T-helper 22 cell (primary cell): ENCODE data around the gene CENPT.
A peak's percentile ranks its signal among the peaks of the same experiment; 100 is the strongest.
"Not testable (repeated sequence)": the region's sequence is repeated elsewhere in the genome, so short reads cannot be mapped to it uniquely, and the experiment has no call there.

Experiments
- DNase-seq: peaks from one replicate; pipeline ENCODE4 v3.0.0-alpha.2; 2020; ENCODE audit warnings: low read depth

Gene CENPT

DNA sequence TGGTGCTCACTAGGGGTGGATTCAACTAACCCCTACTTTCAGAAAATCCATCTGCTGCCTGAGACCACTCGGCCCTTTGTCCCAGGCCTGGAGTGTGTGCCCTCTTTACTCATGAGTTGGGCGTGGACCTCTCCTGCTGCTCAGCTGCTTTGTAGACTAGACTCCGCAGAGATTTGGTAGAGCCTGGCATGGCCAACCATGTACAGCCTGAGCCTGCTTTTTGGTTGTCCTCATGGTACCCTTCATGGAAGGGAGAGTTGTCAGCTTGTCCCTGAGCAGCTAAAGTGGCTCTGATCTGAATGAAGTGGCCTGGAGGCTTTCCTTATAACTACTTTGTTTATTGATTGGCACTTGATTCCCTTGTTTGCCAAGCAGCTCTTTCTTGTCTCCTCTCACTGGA, 26.9 kb upstream of the CENPT start:
- no peak for DNase-seq

DNA sequence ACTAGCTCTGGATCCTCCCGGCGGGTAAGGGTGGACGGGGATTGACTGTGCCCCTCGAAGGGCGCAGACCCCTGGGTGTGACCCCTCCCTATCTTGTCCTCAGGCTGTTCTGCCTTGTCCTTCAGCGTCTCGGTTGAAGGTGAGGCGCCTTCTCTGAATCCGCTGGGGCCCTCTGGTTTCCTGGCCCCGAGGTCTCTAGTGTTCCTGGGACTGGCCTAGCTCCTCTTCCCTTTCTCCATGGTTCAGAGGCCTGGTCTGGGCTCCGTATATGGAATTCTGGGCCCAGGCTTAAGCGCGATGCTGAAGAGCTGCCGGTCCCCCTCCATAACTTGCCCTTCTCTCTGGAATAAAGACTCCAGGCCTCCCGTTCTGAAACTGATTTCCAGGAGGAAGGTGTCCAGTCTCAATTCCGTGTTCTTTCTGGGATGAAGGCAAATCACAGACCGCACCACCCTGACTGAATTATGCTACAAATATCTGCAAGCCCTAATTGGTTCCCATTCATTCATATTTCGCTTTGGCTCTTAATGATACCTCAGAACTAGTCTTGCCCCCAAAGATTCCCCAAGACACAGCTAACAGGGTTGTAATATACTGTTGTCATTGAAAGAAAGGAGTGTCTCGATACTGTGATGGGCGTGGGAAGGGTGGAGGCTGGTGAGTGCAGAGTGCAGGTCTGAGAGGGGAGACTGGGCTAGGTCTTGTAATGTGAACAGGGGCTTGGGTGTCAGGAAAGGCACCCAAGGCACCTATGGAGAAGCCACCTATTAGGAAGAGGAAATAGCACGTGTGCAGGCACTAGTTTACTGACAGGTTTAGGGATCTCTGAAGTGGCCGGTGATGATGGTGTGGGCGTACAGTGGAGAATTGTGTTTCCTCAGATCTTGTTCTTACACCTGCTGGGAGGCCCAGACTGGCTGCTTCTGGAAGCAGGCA, 26.2 kb upstream of the CENPT start:
- DNase-seq: no peak

DNA sequence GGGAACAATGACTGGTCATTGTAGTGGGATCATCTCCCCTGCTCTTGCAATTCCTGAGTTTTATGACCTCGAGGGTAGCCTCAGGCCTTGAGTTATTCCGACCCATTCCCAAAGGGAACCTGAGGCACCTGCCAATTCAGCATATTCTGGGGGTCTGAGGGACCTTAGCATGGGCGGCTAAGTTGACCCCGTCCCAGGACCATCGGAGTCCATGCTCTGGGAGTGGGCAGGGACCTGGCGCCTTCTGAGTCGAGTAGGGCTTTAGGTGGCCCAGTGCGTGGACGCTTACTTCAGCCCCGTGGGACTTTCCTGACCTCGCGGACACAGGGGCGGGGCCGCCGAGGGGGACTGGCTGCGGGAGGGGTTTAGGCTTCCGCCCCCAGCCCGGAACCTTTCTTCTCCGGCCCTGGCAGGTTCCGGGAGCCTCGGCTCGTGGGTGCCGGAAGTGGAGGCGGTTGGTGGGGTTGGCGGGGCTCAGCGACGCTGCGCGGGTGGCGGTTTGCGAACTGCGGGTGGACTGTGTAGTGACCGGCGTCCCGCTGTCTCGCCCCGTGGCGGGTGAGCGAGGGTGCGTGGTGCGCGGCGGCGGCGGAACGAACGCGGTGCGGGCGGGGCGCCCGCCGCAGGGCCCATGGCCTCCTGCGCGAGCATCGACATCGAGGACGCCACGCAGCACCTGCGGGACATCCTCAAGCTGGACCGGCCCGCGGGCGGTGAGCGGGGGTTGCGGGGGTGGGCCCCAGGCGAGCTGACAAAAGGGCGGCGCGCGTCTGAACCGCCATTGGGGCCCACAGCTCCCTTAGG, 25.3 kb upstream of the CENPT start, which contains the start of gene EDC4:
EDC4 (plus strand) TSS at position 422 of the 804 bp plus-strand sequence; CDS start at position 632, 210 bp downstream.
- peak; percentile 74 for DNase-seq

DNA sequence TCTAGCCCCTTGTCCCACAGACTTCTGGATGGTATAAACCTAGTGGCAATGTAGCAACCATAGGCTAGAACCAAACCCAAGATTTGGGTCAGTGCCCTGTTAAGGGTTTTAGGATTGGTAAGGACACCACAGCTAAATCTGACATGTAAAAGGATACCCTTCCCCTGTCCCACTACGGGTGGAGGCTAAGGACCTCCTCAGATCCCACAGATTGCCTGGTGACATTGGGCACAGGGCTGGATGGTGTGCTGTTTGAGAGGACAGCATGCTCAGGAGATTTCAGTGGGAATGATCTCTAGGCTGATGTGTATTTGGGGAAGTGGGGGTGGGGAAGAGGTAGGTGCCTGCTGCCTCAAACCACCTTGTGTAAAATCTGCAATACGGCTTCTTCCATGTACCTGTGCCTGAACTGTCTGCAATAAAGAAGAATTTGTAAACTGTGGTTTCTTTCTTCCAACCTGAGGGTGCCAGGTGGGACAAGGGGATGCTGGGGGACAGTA, 24.7 kb upstream of the CENPT start:
- DNase-seq: no peak

DNA sequence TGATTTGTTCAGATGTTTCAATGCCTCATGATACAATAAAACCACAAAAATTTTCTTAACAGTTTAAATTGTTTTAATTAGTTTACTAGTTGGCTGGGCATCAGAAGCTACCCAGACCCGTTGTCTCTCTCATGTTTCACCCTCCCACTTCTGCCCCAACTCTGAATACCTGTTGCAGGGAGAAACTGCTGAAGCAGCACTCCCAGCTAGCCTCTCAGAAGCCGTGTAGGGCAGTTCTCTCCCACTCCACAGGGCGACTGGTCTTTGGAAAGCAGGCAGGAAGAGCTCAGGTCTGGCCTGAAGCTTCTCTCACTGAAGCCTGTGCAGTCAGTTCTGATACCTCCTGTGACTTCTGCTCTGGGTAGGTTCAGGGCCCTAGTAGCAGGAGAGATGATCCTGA, 23.8 kb upstream of the CENPT start:
- DNase-seq: no peak

DNA sequence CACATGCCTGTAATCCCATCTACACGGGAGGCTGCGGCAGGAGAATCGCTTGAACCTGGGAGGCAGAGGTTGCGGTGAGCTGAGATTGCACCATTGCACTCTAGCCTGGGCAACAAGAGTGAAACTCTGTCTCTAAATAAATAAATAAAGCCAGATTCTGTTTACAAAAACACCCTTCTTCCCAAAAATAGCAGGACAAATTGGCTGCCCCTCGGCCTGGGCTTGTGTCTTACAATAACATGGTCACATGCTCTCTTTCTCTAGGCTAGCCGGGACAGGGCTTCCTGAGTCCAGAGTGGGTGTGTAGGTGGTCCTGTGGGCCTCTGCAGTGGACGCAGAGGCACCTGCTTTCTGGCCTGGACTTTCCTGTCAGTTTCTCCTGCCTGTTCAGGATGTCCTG, 22.2 kb upstream of the CENPT start:
- DNase-seq: no peak

DNA sequence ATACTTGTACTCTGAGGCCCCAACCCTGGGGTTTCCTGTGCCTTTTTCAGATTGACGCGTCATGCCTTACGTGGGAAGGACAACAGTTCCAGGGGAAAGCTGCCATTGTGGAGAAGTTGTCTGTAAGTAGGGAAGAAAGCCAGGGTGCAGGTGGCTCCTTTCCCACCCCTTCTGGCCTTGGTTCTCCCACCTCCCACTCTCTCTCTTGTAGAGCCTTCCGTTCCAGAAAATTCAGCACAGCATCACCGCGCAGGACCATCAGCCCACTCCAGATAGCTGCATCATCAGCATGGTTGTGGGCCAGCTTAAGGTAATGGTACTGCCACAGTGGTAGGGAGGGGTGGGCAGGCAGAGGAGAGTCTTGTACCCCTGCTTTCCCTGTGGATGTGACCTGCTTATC, 20.8 kb upstream of the CENPT start:
- no peak for DNase-seq

DNA sequence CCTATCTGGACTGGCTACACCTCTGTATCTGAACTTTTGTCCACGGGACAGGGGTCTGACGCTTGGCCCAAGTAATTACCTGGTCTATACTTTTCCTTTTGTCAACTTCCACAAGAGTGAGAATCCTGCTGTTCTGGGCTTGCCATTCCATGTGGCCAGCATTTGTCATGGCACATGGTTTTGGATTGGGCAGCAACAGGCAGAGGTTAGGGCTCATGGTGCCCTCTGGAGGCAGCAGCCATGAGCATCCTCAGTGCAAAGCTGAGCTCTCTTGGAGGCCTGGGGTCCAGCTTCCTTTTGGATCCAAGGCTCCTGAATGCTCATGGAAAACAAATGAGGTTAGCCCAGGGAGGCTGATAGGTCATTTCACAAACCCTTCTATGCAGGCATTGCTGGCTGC, 17.8 kb upstream of the CENPT start:
- DNase-seq: no peak

DNA sequence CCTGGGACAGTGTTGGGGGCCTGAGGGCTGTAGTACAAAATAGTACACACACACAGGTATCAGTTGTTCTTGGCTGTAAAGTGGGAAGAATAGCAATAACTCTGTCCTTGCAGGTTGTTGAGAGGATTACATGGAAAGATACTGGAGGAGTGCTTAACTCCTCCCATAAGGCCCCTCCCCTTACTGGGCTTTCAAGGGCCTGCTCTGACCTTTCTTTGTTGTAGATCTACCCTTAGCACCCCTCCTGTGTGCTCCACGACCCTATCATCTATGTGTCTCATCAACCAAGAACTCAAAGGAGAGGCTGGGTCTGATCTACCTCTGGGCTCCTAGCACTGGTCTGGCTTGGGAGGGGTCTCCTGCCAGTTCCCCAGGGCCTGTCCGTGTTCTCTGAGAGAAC, 17.1 kb upstream of the CENPT start:
- no peak for DNase-seq

DNA sequence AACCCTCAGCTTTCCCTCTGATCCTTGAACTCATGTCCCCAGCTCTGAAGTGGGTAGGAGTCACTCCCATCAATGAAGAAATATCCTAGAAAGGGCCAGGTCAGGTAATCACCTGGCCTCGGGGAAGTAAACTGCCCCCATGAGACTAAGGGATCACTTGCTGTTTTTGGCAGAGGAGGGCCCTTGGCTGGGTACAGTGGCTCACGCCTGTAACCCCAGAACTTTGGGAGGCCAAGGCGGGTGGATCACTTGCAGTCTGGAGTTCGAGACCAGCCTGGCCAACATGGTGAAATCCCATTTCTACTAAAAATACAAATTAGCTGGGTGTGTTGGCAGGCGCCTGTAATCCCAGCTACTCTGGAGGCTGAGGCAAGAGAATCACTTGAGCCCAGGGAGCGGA, 16.6 kb upstream of the CENPT start:
- DNase-seq: not testable (repeated sequence)

DNA sequence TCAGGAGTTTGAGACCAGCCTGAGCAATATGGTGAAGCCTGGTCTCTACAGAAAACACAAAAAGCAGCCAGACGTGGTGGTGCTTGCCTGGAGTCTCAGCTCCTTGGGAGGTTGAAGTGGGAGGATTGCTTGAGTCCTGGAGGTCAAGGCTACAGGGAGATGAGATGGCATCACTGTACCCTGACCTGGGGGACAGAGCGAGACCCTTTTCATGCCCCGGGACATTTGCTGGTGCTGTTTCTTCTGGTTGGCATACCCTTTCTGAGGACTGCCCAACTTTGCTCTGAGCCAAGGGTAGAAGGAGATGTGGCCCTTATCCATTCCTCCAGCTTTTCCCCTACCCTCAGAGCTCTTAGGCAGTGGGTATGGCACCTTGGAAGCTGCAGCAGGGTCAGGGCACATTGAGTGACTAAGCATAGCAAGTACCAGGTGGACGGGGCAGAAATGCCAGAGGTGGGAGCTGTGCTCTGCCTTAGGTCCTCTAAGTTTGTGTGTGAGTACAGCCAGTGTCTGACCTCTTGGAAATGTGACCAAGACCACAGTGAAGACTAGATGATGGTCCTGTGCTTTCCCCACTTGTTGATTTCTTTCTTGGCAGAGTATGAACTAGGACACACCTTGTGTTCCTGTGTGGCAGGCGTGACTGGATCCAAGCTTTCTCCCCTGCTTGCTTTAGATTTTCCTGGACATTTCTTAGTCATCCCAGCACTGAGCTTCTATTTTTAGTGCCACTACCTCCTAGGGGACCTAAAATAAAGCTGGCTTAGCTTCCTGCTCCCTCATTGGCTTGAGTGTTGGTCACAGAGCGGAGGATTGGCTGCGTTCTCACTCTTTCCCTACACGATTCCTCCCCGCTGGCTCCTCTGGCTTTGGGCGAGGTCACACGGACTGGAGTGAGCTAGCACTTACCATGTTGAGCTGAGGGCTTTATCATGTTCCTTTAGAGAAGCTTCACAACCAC, 15.4 kb upstream of the CENPT start:
- DNase-seq: no peak

DNA sequence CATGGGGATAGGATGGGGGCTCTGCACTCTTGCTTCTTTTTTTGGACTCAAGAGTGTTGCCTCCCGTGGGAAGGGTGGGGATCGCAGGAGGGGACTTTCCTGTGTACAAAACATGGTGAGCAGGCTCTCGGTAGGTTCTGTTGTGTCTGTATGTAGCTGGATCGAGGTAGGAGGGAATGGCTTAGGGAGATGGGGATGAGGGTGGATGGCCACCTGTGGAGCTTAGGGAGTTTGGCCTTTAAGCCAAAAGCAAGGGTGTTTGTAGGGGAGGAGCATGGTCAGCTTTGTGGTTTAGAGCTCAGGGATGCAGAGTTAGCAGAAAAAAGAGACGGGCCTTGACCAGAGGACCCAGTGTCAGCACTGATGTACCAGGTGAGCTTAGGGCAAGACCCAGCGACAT, 14.4 kb upstream of the CENPT start:
- no peak for DNase-seq

DNA sequence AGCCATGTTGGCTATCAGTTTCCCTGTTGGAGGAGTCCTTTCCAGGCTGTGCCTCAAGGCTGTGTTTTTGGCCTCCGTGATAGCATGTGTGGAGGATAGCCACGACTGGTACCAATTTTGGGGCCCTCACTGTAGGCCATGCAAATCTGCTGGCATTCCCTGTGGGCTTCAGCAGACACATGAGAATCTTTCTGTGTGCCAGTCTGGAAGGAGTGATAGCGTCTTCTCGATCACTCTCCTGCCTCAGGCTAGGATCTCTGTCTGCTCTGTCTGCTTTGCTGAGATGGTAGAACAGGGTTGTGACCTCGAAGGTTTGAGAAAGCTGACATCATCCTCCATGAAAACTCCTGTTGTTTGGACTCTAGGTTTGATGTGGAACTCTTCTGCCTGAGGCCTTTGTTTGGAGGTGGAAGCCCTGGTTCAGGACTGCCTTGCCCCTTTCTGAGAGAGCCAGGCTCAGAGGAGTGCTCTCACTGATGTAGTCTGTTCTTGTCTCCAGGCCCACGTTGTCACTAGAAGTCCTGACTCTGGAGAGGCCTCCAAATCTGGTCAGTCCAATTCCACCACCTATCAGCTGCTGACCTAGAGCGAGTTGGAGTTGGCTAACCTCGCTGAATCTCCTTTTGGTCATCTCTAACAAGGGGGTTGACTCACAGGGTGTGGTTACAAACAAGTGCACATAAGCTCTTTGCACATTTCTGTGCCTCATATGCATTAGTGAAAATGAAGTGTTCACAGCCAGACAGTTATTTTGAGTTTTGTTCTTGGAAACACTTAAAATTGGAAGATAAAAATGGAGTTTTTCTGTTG, 13.3 kb upstream of the CENPT start:
- DNase-seq: no peak

DNA sequence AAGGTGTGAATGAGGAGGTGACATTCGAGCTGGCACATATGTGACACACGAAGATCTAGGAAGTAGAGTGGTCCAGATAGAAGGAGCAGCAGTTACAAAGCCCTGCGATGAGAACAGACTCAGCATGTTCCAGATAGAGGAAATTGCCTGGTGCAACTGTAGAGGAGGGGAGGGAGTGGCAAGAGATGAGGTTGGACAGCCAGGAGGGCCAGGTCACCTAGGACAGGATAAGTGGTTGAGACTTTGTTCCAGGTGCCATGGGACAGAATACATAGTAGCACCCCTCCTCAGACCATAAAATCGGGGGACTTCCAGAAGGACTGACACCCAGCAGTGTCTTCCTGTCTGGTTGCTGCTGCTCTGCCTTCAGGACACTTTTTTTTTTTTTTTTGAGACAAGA, 11.0 kb upstream of the CENPT start:
- DNase-seq: no peak

DNA sequence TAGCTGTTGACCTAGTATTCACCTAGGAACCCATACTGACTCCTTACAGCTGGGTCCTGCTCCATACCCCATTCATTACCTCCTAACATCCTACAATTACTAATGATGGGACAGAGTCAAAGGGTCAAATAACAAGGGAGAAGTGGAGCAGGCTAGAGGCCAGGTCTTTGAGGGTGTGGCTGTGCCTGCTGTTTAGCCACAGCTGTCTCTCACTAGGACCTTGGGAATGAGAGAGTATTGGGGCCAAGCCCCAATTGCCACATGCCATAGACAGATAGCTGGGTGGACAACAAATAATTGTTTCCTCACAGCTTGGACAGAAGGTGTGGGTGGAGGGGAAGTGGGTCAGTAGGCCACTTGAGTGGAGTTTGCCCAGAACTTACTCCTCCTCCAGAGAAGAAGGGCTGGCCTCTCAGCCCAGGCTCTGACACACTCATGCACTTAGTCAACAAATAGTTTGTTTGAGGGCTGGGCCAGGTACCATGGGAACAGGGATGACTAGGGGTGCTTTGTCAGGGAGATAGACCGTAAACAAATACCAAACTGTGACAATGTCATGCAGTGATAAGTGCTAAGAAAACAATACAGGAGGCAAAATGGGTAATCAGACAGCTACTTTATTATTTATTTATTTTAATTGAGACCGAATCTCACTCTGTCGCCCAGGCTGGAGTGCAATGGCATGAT, 10.2 kb upstream of the CENPT start:
- DNase-seq: peak; percentile 37

DNA sequence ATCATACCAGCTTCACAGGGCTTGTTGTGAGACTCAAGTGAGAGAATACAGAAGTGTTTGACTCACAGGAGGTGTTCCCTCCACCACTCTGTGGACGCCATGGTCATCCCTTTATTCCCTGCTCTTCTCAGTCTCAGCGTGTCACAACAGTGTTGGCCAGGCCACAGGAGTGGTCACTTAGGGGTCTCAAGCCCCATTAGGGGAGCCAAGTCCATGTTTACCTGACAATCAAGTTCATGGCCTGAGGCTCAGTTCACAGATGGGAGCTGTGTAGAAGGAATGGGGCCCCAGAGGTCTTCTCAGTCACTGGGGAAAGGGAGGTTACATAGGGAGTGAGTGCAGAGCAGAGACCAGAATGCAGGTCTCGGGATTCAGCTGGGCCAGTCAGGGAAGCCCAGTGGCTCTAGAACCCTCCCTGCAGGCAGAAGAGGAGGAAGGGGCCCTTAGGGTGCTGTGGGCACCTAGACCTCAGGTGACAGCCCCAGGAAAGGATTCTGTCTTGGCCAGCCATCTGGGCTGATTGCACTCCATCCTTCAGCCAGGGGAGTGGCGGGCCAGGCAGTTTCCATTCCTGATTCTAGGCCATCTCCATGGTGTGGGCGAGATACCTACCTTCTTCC, 9.5 kb upstream of the CENPT start:
- no peak for DNase-seq

DNA sequence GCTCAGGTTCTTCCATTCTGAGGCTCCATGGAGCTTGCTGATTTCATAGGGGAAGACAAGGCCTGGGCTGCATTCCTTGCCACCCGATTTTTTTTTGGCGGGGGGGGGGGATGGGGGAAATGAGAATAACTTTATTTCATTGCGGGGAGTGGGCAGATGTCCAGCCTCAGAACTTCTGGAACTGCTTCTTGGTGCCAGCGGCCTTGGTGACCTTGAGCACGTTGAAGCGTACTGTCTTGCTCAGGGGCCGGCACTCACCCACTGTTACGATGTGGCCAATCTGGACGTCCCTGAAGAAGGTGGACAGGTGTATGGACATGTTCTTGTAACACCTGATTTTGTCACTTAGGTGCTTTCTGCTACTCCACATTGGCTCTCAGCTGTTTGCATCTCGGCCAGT, 8.3 kb upstream of the CENPT start:
- DNase-seq: no peak

DNA sequence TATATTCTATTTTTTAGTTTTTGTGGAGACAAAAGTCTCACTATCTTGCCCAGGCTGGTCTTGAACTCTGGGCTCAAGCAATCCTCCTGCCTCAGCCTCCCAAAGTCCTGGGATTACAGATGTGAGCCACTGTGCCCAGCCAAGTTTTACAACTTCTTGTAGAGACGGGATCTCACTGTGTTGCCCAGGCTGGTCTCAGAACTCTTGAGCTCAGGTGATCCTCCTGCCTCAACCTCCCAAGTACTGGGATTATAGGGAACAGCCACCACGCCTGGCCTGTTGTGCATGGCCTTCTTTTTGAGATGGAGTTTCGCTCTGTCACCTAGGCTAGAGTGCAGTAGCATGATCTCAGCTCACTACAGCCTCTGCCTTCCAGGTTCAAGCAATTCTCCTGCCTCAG, 6.2 kb upstream of the CENPT start:
- no peak for DNase-seq

DNA sequence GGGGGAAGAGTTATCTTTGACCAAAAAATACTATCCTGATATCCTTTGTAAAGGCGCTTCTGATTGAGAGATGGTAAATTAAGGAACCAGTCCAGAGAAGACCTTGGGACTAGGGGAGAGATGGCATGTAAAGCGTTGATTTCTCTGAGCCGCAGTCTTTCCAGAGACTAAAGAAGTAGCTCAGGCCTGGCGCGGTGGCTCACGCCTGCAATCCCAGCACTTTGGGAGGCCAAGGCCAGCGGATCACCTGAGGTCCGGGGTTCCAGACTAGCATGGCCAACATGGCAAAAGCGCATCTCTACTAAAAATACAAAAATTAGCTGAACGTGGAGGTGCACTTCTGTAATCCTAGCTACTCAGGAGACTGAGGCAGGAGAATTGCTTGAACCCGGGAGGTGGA, 625 bp upstream of the CENPT start:
- no peak for DNase-seq
